Glutamatergic neuron (in vitro differentiated cells): Measurements from ENCODE around the gene PLD1. TPM values are rescaled to one million over a fixed set of nuclear protein-coding genes. Genes with fewer than 3 reads are reported as not detected.

Experiments
- DNase-seq: peaks from one replicate; pipeline ENCODE4 v3.0.0; 2022
- H3K27ac Mint-ChIP-seq: one replicate; pipeline ENCODE4 v1.8.0; 2020; ENCODE audit warnings: mild to moderate bottlenecking, mixed read lengths, inconsistent platforms; ENCODE audit not compliant: unreplicated experiment
- H3K27me3 Mint-ChIP-seq: one replicate; pipeline ENCODE4 v1.8.0; 2020; ENCODE audit warnings: mild to moderate bottlenecking, moderate library complexity, mixed read lengths, inconsistent platforms; ENCODE audit not compliant: unreplicated experiment
- H3K36me3 Mint-ChIP-seq: one replicate; pipeline ENCODE4 v1.8.0; 2020; ENCODE audit warnings: mild to moderate bottlenecking, mixed read lengths, inconsistent platforms; ENCODE audit not compliant: unreplicated experiment
- H3K4me1 Mint-ChIP-seq: one replicate; pipeline ENCODE4 v1.8.0; 2020; ENCODE audit warnings: mild to moderate bottlenecking, low read depth, mixed read lengths, inconsistent platforms; ENCODE audit not compliant: unreplicated experiment
- H3K4me3 Mint-ChIP-seq: one replicate; pipeline ENCODE4 v1.8.0; 2020; ENCODE audit warnings: mild to moderate bottlenecking, mixed read lengths, inconsistent platforms; ENCODE audit not compliant: unreplicated experiment
- H3K9me3 Mint-ChIP-seq: one replicate; pipeline ENCODE4 v1.8.0; 2020; ENCODE audit warnings: mild to moderate bottlenecking, moderate library complexity, mixed read lengths, inconsistent platforms; ENCODE audit not compliant: unreplicated experiment
- CTCF ChIP-seq: fragments of 200-600 bp; sonication (generic); IDR thresholded peaks from one replicate; pipeline ENCODE4 v1.5.0; 2021; ENCODE audit not compliant: partially characterized antibody, unreplicated experiment
- total RNA-seq: library from RNA; stranded (reverse); fragmentation: NEBNext Ultra II Directional; extraction: Animal tissue kit (Norgen Biotek cat#: 25700); gene quantifications from one replicate; pipeline ENCODE4 v1.2.1, GENCODE V29; 2021; ENCODE audit not compliant: unreplicated experiment

Gene PLD1
- total RNA-seq, 1 donor from 2014 or later, result 0.61 TPM

- Mint-ChIP-seq H3K4me3 (no peak overlapping the region), H3K36me3 (no peaks in the 10 kb centered on the region)
These were observed 155.5 kb downstream of the PLD1 start for GRCh38 chr3:171654809-171655208.

GRCh38 chr3:171654326-171654725 is 156.0 kb downstream of the PLD1 start:
- DNase-seq, result no peak
- Mint-ChIP-seq H3K4me1 (no peaks in the 10 kb centered on the region), H3K9me3 (no peaks in the 10 kb centered on the region), H3K36me3 (no peaks in the 10 kb centered on the region), H3K27me3 (no peaks in the 10 kb centered on the region), H3K27ac (no peak overlapping the region), H3K4me3 (no peak overlapping the region)
- TF ChIP-seq CTCF, result no peak

More at GRCh38 chr3:171654809-171655208, 155.5 kb downstream of the PLD1 start:
- TF ChIP-seq CTCF, result no peak
- no peaks in the 10 kb centered on the region for H3K4me1 Mint-ChIP-seq
- H3K27ac Mint-ChIP-seq, result no peak overlapping the region
- DNase-seq, result no peak
- no peaks in the 10 kb centered on the region for H3K9me3 Mint-ChIP-seq
- no peaks in the 10 kb centered on the region for H3K27me3 Mint-ChIP-seq

DNA sequence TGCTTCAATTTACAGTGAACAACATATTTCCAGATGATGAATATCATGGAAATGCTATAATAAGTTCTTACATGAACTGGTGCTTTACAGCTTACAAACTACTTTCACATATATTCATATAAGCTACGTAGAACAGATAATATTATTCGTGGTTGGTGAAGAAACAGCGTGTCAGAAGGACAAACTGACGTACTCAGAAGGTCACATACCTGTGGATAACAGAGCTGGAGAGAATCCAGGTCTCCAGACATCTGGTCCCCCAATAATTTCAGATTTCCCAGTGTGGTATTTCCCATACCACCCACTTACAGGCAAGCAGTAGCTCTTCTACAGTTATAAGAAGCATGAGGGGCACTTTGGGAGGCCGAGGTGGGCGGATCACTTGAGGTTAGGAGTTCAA is 156.6 kb downstream of the PLD1 start:
- Mint-ChIP-seq H3K27me3 (no peaks in the 10 kb centered on the region), H3K4me3 (no peak overlapping the region), H3K9me3 (no peaks in the 10 kb centered on the region), H3K36me3 (no peaks in the 10 kb centered on the region), H3K27ac (no peak overlapping the region), H3K4me1 (no peaks in the 10 kb centered on the region)
- no peak for TF ChIP-seq CTCF
- DNase-seq, result no peak

- Mint-ChIP-seq H3K4me3 (no peak overlapping the region), H3K27me3 (no peaks in the 10 kb centered on the region), H3K9me3 (no peaks in the 10 kb centered on the region), H3K36me3 (no peaks in the 10 kb centered on the region), H3K4me1 (no peaks in the 10 kb centered on the region), H3K27ac (no peak overlapping the region)
- DNase-seq, result no peak
- no peak for TF ChIP-seq CTCF
These were observed 157.4 kb downstream of the PLD1 start for GRCh38 chr3:171652932-171653331.

DNA sequence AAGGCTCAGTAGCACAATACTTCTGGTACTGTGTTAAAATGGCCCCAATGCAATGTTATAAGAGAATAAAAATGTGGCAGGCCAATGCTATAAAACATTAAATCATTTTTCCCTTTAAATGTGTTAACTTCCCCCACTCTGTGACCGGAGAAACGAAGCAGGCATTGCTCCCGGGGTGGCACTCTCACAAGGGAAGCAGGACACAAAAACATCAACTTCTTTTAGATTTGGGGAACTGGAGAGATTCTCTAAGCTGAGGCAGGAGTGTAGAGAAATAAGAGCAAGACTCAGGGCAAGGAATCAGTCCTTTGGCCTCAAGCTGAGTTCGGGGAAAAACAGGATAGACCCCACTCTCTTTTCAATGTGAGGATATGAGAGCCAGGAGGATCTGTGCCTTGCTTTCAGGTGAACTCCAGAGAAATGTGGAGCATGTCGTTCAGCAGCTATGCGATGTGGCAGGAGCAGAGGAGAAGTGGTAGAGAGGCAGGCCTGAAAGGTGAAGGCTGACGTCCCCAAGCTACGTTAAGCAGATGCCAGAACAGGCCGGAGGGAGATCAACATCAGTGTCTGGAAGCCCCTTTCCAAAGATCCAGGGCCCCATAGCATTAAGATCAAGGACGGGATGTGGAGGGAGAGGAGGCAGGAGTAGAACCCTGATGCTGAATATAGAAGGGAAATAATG is 160.2 kb downstream of the PLD1 start:
- Mint-ChIP-seq H3K4me1 (no peaks in the 10 kb centered on the region), H3K27me3 (no peaks in the 10 kb centered on the region), H3K9me3 (no peaks in the 10 kb centered on the region), H3K36me3 (no peaks in the 10 kb centered on the region), H3K4me3 (no peak overlapping the region), H3K27ac (no peak overlapping the region)
- TF ChIP-seq CTCF, result no peak
- DNase-seq, result no peak
